Thoracic aorta (tissue), 2 donors: ENCODE data around the gene FAM13B. TPM values are rescaled to one million over a fixed set of nuclear protein-coding genes. Genes with fewer than 3 reads are reported as not detected.

Experiments used
- ATAC-seq: fragments of 150-250 bp; one replicate; pipeline ENCODE4 v1.8.0; 2017; ENCODE audit warnings: low read depth; ENCODE audit not compliant: insufficient number of reproducible peaks, low FRiP score
- DNase-seq: peaks from one replicate; pipeline ENCODE4 v3.0.0-alpha.2; 2020; ENCODE audit warnings: low spot score
- H3K27ac ChIP-seq, 2 donors: fragments of 200-600 bp; sonication (generic); 1 replicate in 1 of 2; 2 replicates in 1 of 2; pipeline ENCODE4 v1.5.1; 2016; ENCODE audit warnings: mild to moderate bottlenecking in 2 of 2, moderate library complexity in 2 of 2
- H3K27me3 ChIP-seq: fragments of 200-600 bp; sonication (generic); replicated peaks from 2 replicates; pipeline ENCODE4 v1.6.0; 2016; ENCODE audit warnings: mild to moderate bottlenecking; ENCODE audit not compliant: insufficient read depth
- H3K36me3 ChIP-seq: fragments of 200-600 bp; sonication (generic); one replicate; pipeline ENCODE4 v1.5.1; 2016
- H3K4me1 ChIP-seq, 2 donors: fragments of 200-600 bp; sonication (generic); 1 replicate in 1 of 2; 2 replicates in 1 of 2; pipeline versions ENCODE4 v1.5.1 to v1.6.0; 2016; ENCODE audit warnings: low read depth in 2 of 2, mild to moderate bottlenecking in 1 of 2; ENCODE audit not compliant: control insufficient read depth in 1 of 2
- H3K4me3 ChIP-seq: fragments of 200-600 bp; sonication (generic); 2 replicates; pipeline ENCODE4 v1.5.1; 2016; ENCODE audit warnings: mild to moderate bottlenecking
- H3K9me3 ChIP-seq: fragments of 200-600 bp; sonication (generic); 2 replicates; pipeline ENCODE4 v1.5.1; 2016
- CTCF ChIP-seq: fragments of 200-600 bp; sonication (generic); IDR thresholded peaks from one replicate; pipeline ENCODE4 v1.5.1; 2019; ENCODE audit warnings: antibody characterized with exemption
- total RNA-seq, 2 donors: library from RNA; depleted of rRNA; stranded (reverse); fragments of >200 nt; gene quantifications; one replicate each; pipeline versions ENCODE4 v1.1.0 to v1.2.3, GENCODE V29; 2016

Gene FAM13B
- total RNA-seq, 2 donors from 2014 or later, result 65.1 to 134 TPM

- H3K4me3 ChIP-seq, result no peak overlapping the region
- H3K4me1 ChIP-seq, result peaks cover 8 to 32% of the 10 kb centered on the region in 2 donors
- no peaks in the 10 kb centered on the region for H3K9me3 ChIP-seq
- no peaks in the 10 kb centered on the region for H3K27me3 ChIP-seq
- ATAC-seq, result no peak
- peak overlapping the region; percentile 14 to 37 for H3K27ac ChIP-seq
- TF ChIP-seq CTCF, result no peak
- H3K36me3 ChIP-seq, result peaks cover 3% of the 10 kb centered on the region
- DNase-seq, result no peak
Observed at GRCh38 chr5:137933491-137933911, 99.4 kb downstream of the FAM13B start.

GRCh38 chr5:137932800-137933199, 100.1 kb downstream of the FAM13B start:
- no peak overlapping the region for H3K4me3 ChIP-seq
- TF ChIP-seq CTCF, result no peak
- ATAC-seq (no peak), DNase-seq (no peak)
- H3K27me3 ChIP-seq, result no peaks in the 10 kb centered on the region
- H3K4me1 ChIP-seq, result peaks cover 8 to 30% of the 10 kb centered on the region in 2 donors
- peaks cover 3% of the 10 kb centered on the region for H3K36me3 ChIP-seq
- H3K27ac ChIP-seq, result peak overlapping the region; percentile 14 to 37
- no peaks in the 10 kb centered on the region for H3K9me3 ChIP-seq

GRCh38 chr5:137923856-137924255, 109.0 kb downstream of the FAM13B start:
- DNase-seq (no peak), ATAC-seq (no peak)
- no peak for TF ChIP-seq CTCF
- Histone ChIP-seq H3K9me3 (no peaks in the 10 kb centered on the region), H3K4me1 (no peaks in the 10 kb centered on the region), H3K27me3 (no peaks in the 10 kb centered on the region), H3K27ac (no peak overlapping the region), H3K36me3 (peaks cover 3% of the 10 kb centered on the region), H3K4me3 (no peak overlapping the region)

- no peak for TF ChIP-seq CTCF
- no peak overlapping the region for H3K27ac ChIP-seq
- ATAC-seq, result no peak
- H3K4me3 ChIP-seq, result no peak overlapping the region
- no peaks in the 10 kb centered on the region for H3K36me3 ChIP-seq
- no peaks in the 10 kb centered on the region for H3K27me3 ChIP-seq
- H3K9me3 ChIP-seq, result no peaks in the 10 kb centered on the region
- DNase-seq, result no peak
- no peaks in the 10 kb centered on the region for H3K4me1 ChIP-seq
Observed at GRCh38 chr5:137921931-137922330, 110.9 kb downstream of the FAM13B start.

- H3K36me3 ChIP-seq, result no peaks in the 10 kb centered on the region
- no peak overlapping the region for H3K27ac ChIP-seq
- ATAC-seq (no peak), DNase-seq (no peak)
- peaks cover 10% of the 10 kb centered on the region for H3K9me3 ChIP-seq
- no peak overlapping the region for H3K4me3 ChIP-seq
- H3K4me1 ChIP-seq, result no peaks in the 10 kb centered on the region
- H3K27me3 ChIP-seq, result no peaks in the 10 kb centered on the region
- no peak for TF ChIP-seq CTCF
Observed at GRCh38 chr5:137916923-137917322, 116.0 kb downstream of the FAM13B start.
